Cerebellar nuclear complex (tissue), 1 donor: ENCODE results near the gene NCSTN.

Experiments used
- DNase-seq, 2 experiments: peaks; one replicate each; lab custom pipeline; 2025; lab: John Stamatoyannopoulos, UW

The NCSTN gene

DNA sequence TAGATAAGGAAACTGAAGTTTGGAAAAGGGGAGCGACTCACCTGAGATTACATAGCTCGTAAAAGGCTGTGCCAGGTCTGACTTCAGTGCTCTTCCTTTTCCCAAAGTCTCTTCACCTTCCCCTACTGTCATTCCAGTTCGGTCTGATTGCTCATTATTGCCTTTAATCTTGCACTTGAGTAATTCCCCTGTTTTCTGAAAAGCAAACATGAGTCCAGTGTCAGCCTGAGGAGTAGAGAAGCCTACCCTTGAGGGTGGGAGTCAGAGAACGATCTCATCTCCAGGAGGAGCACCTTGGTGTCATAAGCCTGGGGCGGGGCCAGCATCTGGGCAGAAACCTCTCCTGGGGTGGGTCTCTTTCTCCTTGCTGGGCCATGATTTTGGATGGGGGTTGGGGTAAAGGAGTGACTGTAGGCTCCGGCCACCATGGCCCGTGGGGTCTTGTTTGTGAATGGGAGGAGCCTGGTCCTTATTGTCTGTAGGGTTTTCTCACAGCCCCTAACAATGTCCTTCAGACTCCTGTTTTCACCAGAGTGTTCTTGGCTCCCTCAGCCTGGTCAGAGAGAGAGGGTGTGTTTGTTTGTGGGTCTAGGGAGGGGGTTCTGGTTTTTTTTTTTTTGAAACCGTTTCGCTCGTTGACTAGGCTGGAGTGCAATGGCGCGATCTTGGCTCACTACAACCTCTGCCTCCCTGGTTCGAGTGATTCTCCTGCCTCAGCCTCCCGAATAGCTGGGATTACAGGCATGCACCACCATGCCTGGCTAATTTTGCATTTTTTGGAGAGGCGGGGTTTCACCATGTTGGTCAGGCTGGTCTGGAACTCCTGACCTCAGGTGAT lies 63.2 kb downstream of the NCSTN start:
- DNase-seq, result no peak

DNA sequence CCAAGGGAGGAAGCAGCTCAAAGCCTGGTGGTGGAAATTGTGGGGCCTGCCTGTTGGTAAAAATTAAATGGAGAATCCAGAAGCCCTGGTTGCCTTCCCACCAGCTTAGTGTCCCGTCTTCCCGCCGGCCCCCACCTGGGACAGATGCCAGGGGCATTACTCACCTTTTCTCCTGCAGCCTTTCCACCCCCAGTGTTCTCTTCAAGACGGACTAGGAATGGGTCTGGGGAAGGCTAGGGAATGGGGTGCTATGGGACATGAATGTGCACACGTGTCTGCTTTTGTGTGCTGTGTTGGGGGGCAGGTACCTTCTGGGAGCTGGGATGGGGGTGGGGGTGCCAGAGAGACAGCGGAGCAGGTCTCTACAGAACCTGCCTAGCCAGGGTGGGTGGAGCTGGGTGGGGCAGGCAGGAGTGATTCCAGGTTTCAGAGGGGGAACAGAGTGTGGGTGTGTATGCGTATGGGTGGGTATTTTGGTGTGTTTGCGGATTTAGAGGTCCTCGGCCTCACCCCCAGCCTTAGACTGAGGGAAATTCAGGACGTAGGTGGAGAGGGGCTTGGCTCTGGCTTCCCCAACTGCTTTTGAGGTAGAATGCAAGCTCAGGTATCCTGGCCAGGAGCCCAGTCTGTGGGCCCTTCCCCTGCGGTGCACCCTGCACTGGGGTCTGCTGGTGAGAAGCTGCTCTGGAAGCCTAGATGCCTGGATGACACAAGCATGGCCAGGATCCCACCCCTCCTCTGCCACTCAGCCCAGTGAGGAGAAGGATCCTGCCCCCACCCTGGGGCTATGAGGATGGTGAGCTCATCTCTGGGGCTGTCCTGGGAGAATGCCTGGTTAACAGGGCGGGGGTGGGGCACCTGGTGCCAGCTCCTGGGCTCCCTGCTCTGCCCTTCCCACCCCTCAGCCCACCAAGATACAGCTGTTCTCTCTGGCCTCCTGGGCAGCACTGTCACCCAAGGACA lies 64.9 kb downstream of the NCSTN start:
- no peak for DNase-seq
